ENCODE data around the gene ABHD17C.

Gene ABHD17C

DNA sequence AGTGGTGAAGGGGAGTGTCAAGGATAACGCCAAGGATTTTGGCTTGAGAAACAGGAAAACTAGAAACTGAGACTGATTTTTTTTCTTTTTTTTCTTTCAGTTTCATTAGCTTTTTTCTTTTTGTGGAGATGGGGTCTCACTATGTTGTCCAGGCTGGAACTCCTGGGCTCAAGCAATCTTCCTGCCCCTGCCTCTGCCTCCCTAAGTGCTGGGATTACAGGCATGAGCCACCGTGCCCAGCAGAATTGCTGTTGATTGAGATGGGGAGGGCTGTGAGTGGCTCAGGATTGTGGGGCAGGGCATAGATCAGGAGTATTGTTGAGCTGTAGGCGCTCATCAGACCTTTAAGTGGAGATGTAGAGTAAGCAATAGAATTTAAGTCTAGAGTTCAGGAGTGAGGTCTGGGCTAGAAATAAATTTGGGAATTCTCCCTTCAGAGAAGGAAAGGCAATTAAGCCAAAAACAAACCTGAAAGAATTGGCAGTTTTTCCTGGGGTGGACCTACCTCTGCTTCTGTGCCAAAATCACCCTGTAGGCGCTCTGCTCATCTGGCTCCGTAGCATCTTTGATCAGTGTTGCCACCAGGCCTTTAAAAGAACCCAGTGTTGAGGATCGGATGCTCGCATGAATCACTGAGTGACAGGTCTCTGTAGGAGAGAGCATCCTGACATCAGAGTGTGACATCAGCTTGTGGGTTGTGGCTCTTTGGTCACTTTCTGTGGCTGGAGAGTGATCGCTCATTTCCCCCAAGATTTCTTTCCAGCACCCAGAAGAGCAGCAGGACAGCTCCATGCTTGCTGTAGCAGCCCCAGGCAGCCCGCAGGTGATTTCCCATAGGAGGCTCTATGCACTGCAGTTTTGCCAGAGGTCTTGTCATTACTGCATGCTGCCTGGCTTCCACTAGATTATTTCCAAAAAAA is 15.8 kb downstream of the ABHD17C start:
- Histone ChIP-seq H3K27me3 (ENCODE audit: low read length) (no peaks in the 10 kb centered on the region), H3F3A (ENCODE audit: insufficient read depth) (no peaks in the 10 kb centered on the region), H3K27ac (ENCODE audit: low read depth, low read length) (no peak overlapping the region), H3K9me2 (replicated peaks; ENCODE audit: insufficient read depth, low read length) (no peaks in the 10 kb centered on the region), H3K9ac (ENCODE audit: low read length) (no peak overlapping the region), H4K20me1 (ENCODE audit: low read depth, low read length) (no peaks in the 10 kb centered on the region), H3K9me3 (ENCODE audit: insufficient read depth, low read length) (no peaks in the 10 kb centered on the region), H2AFZ (ENCODE audit: low read depth, low read length, severe bottlenecking) (no peak overlapping the region), H3K4me3 (ENCODE audit: insufficient read depth, low read length, poor library complexity, severe bottlenecking) (no peak overlapping the region), H3K4me2 (ENCODE audit: low read depth, low read length, poor library complexity, severe bottlenecking) (no peak overlapping the region), H3K79me2 (ENCODE audit: insufficient read depth, low read length) (no peaks in the 10 kb centered on the region), H3K36me3 (ENCODE audit: low read length) (no peaks in the 10 kb centered on the region)
- TF ChIP-seq EZH2phosphoT487 (conservative IDR thresholded peaks at IDR 0.05; ENCODE audit: low read length): no peak
- TF ChIP-seq, protein P1, sequence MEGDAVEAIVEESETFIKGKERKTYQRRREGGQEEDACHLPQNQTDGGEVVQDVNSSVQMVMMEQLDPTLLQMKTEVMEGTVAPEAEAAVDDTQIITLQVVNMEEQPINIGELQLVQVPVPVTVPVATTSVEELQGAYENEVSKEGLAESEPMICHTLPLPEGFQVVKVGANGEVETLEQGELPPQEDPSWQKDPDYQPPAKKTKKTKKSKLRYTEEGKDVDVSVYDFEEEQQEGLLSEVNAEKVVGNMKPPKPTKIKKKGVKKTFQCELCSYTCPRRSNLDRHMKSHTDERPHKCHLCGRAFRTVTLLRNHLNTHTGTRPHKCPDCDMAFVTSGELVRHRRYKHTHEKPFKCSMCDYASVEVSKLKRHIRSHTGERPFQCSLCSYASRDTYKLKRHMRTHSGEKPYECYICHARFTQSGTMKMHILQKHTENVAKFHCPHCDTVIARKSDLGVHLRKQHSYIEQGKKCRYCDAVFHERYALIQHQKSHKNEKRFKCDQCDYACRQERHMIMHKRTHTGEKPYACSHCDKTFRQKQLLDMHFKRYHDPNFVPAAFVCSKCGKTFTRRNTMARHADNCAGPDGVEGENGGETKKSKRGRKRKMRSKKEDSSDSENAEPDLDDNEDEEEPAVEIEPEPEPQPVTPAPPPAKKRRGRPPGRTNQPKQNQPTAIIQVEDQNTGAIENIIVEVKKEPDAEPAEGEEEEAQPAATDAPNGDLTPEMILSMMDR (IDR thresholded peaks at IDR 0.05; ENCODE audit: insufficient read depth, low read length, poor library complexity, severe bottlenecking): no peak

DNA sequence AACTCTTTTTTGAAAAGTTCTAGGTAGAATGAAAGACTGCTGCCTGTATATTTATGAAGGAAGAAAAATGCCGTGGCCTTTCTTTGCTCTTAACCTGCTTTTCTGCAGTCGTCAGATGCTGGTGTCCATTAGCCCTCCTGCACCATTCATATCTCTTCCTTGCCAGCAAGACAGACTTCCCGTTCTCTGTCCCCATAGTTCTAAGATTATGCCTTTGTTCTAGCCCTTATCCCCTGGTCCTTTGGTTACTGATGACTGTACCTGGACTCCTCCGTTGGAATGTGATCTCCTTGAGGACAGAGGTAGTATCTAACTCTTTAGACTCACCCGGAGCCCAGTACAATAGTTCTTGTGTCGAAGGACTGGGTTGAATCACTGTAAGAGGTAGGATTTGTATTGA is 16.8 kb downstream of the ABHD17C start:
- no peak overlapping the region for H3K9ac ChIP-seq (ENCODE audit: low read length)
- no peaks in the 10 kb centered on the region for H4K20me1 ChIP-seq (ENCODE audit: low read depth, low read length)
- no peak for TF ChIP-seq EZH2phosphoT487 (conservative IDR thresholded peaks at IDR 0.05; ENCODE audit: low read length)
- TF ChIP-seq, protein P1 (IDR thresholded peaks at IDR 0.05; ENCODE audit: insufficient read depth, low read length, poor library complexity, severe bottlenecking): no peak
- no peak overlapping the region for H3K4me2 ChIP-seq (ENCODE audit: low read depth, low read length, poor library complexity, severe bottlenecking)
- H3K27ac ChIP-seq (ENCODE audit: low read depth, low read length): no peak overlapping the region
- H2AFZ ChIP-seq (ENCODE audit: low read depth, low read length, severe bottlenecking): no peak overlapping the region
- no peak overlapping the region for H3K4me3 ChIP-seq (ENCODE audit: insufficient read depth, low read length, poor library complexity, severe bottlenecking)
- H3K9me3 ChIP-seq (ENCODE audit: insufficient read depth, low read length): no peaks in the 10 kb centered on the region
- H3F3A ChIP-seq (ENCODE audit: insufficient read depth): no peaks in the 10 kb centered on the region
- no peaks in the 10 kb centered on the region for H3K9me2 ChIP-seq (replicated peaks; ENCODE audit: insufficient read depth, low read length)
- no peaks in the 10 kb centered on the region for H3K79me2 ChIP-seq (ENCODE audit: insufficient read depth, low read length)
- H3K27me3 ChIP-seq (ENCODE audit: low read length): no peaks in the 10 kb centered on the region
- no peaks in the 10 kb centered on the region for H3K36me3 ChIP-seq (ENCODE audit: low read length)

DNA sequence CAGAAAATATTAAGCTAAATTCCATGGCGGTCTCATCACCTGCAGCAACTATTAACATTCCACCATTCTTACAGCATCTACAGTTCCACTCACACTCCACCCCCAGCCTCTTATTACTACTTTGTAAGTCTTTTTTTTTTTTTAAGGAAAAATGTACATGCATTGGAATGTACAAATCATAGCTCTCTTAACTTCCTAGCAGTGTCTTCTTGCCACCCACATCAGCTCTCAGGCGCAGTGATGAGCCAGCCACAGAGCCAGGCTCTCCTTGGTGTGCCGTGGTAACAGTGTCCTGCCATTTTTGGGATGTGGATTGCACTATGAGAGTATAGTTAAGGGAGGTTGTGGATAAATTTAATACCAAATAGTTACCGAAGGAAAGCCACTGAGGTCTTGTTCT is 17.8 kb downstream of the ABHD17C start:
- H2AFZ ChIP-seq (ENCODE audit: low read depth, low read length, severe bottlenecking): no peak overlapping the region
- no peaks in the 10 kb centered on the region for H3K9me3 ChIP-seq (ENCODE audit: insufficient read depth, low read length)
- no peak overlapping the region for H3K9ac ChIP-seq (ENCODE audit: low read length)
- H4K20me1 ChIP-seq (ENCODE audit: low read depth, low read length): no peaks in the 10 kb centered on the region
- no peaks in the 10 kb centered on the region for H3K9me2 ChIP-seq (replicated peaks; ENCODE audit: insufficient read depth, low read length)
- no peak overlapping the region for H3K27ac ChIP-seq (ENCODE audit: low read depth, low read length)
- H3F3A ChIP-seq (ENCODE audit: insufficient read depth): no peaks in the 10 kb centered on the region
- no peaks in the 10 kb centered on the region for H3K27me3 ChIP-seq (ENCODE audit: low read length)
- H3K79me2 ChIP-seq (ENCODE audit: insufficient read depth, low read length): no peaks in the 10 kb centered on the region
- no peak for TF ChIP-seq EZH2phosphoT487 (conservative IDR thresholded peaks at IDR 0.05; ENCODE audit: low read length)
- TF ChIP-seq, protein P1 (IDR thresholded peaks at IDR 0.05; ENCODE audit: insufficient read depth, low read length, poor library complexity, severe bottlenecking): no peak
- H3K36me3 ChIP-seq (ENCODE audit: low read length): no peaks in the 10 kb centered on the region
- H3K4me3 ChIP-seq (ENCODE audit: insufficient read depth, low read length, poor library complexity, severe bottlenecking): no peak overlapping the region
- no peak overlapping the region for H3K4me2 ChIP-seq (ENCODE audit: low read depth, low read length, poor library complexity, severe bottlenecking)

Data from SU-DHL-6 (cell line).